Stimulated activated CD4-positive, alpha-beta T cell treated with anti-CD3 and anti-CD28 coated beads, Interleukin-2, amount 100 ng/mL, for 24 hours (primary cell): ENCODE results near the gene ADAMTS7.
"Not testable (repeated sequence)": the region's sequence is repeated elsewhere in the genome, so short reads cannot be mapped to it uniquely, and the experiment has no call there.

Experiments used
- DNase-seq, 2 donors: peaks; one replicate each; pipeline ENCODE4 v3.0.0-alpha.2; 2020

Gene ADAMTS7

GRCh38 chr15:78777290-78777952, 33.8 kb downstream of the ADAMTS7 start:
- DNase-seq: not testable (repeated sequence)

- not testable (repeated sequence) for DNase-seq
These were observed 35.0 kb downstream of the ADAMTS7 start for GRCh38 chr15:78776046-78776925.

- DNase-seq: no peak
These were observed 35.8 kb downstream of the ADAMTS7 start for GRCh38 chr15:78775472-78775871.

GRCh38 chr15:78774451-78774990, 36.7 kb downstream of the ADAMTS7 start:
- not testable (repeated sequence) for DNase-seq

GRCh38 chr15:78773765-78774450, 37.4 kb downstream of the ADAMTS7 start:
- DNase-seq: not testable (repeated sequence)

- no peak for DNase-seq
These were observed 38.5 kb downstream of the ADAMTS7 start for GRCh38 chr15:78772738-78773137.

- not testable (repeated sequence) for DNase-seq
These were observed 39.7 kb downstream of the ADAMTS7 start for GRCh38 chr15:78771436-78772000.

- not testable (repeated sequence) for DNase-seq
These were observed 40.2 kb downstream of the ADAMTS7 start for GRCh38 chr15:78771020-78771419.

- not testable (repeated sequence) for DNase-seq
These were observed 41.6 kb downstream of the ADAMTS7 start for GRCh38 chr15:78769473-78770225.

GRCh38 chr15:78768531-78769408, 42.5 kb downstream of the ADAMTS7 start:
- no peak for DNase-seq

- no peak for DNase-seq
These were observed 43.2 kb downstream of the ADAMTS7 start for GRCh38 chr15:78768096-78768495.

- DNase-seq: no peak
These were observed 43.8 kb downstream of the ADAMTS7 start for GRCh38 chr15:78767331-78767951.

GRCh38 chr15:78766641-78767071, 44.6 kb downstream of the ADAMTS7 start:
- not testable (repeated sequence) for DNase-seq

- no peak for DNase-seq
These were observed 45.2 kb downstream of the ADAMTS7 start for GRCh38 chr15:78766041-78766440.

- DNase-seq: not testable (repeated sequence)
These were observed 46.0 kb downstream of the ADAMTS7 start for GRCh38 chr15:78765154-78765860.

GRCh38 chr15:78764340-78765153, 46.7 kb downstream of the ADAMTS7 start:
- not testable (repeated sequence) for DNase-seq

GRCh38 chr15:78763796-78764241, 47.4 kb downstream of the ADAMTS7 start:
- no peak for DNase-seq

GRCh38 chr15:78762985-78763795, 48.1 kb downstream of the ADAMTS7 start:
- DNase-seq: no peak
